ENCODE measurements around the gene ZBTB7A.

- TF ChIP-seq, protein P1, sequence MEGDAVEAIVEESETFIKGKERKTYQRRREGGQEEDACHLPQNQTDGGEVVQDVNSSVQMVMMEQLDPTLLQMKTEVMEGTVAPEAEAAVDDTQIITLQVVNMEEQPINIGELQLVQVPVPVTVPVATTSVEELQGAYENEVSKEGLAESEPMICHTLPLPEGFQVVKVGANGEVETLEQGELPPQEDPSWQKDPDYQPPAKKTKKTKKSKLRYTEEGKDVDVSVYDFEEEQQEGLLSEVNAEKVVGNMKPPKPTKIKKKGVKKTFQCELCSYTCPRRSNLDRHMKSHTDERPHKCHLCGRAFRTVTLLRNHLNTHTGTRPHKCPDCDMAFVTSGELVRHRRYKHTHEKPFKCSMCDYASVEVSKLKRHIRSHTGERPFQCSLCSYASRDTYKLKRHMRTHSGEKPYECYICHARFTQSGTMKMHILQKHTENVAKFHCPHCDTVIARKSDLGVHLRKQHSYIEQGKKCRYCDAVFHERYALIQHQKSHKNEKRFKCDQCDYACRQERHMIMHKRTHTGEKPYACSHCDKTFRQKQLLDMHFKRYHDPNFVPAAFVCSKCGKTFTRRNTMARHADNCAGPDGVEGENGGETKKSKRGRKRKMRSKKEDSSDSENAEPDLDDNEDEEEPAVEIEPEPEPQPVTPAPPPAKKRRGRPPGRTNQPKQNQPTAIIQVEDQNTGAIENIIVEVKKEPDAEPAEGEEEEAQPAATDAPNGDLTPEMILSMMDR (conservative IDR thresholded peaks at IDR 0.05 in 1 of 2, IDR thresholded peaks at IDR 0.05 in 1 of 2; ENCODE audit: low read depth in 1 of 2, low read length in 2 of 2): no peak
- TF ChIP-seq EZH2 (IDR thresholded peaks at IDR 0.05; ENCODE audit: low read length, missing control alignments): no peak
Observed at GRCh38 chr19:4097501-4097900, 30.8 kb upstream of the ZBTB7A start.

Measured in fibroblast of lung (primary cell).